OCI-LY7 (cell line): Measurements from ENCODE around the gene CDHR5. TPM values are rescaled to one million over a fixed set of nuclear protein-coding genes. Genes with fewer than 3 reads are reported as not detected.

Source experiments
- BruUV-seq: library from RNA; stranded (reverse); fragments of 400-500 nt; replicated peaks from 2 replicates; lab custom pipeline; 2021; lab: Mats Ljungman, UMichigan
- CTCF ChIA-PET: fragments of 300-600 bp; sonication (Branson Sonifier 250); formaldehyde crosslinking; loops from one replicate; lab custom pipeline; 2022; ENCODE audit warnings: antibody characterized with exemption; ENCODE audit not compliant: unreplicated experiment; lab: Charles Lee
- POLR2A ChIA-PET: fragments of 300-600 bp; sonication (Branson Sonifier 250); formaldehyde crosslinking; loops from one replicate; lab custom pipeline; 2022; ENCODE audit warnings: antibody characterized with exemption; lab: Charles Lee
- DNase-seq: peaks from one replicate; pipeline ENCODE4 v3.0.0-alpha.2; 2015; ENCODE audit warnings: low spot score
- H2AFZ ChIP-seq: fragments of 200-600 bp; sonication (generic), shearing (Covaris generic); 2 replicates; pipeline ENCODE4 v1.6.1; 2014; ENCODE audit warnings: mild to moderate bottlenecking, antibody characterized with exemption, low read length, moderate library complexity
- H3K27ac ChIP-seq: fragments of 200-600 bp; sonication (generic); 2 replicates; pipeline ENCODE4 v1.5.1; 2014; ENCODE audit warnings: mixed run types, low read depth, mild to moderate bottlenecking, moderate library complexity, low read length, inconsistent platforms; ENCODE audit not compliant: poor library complexity, severe bottlenecking
- H3K36me3 ChIP-seq: fragments of 200-600 bp; sonication (generic); 2 replicates; pipeline ENCODE4 v1.6.1; 2014; ENCODE audit warnings: mild to moderate bottlenecking, antibody characterized with exemption, low read length, moderate library complexity, mixed read lengths; ENCODE audit not compliant: insufficient read depth
- H3K4me1 ChIP-seq: fragments of 200-600 bp; sonication (generic); 2 replicates; pipeline ENCODE4 v1.5.1; 2014; ENCODE audit warnings: mild to moderate bottlenecking, low read length; ENCODE audit not compliant: insufficient read depth, poor library complexity, severe bottlenecking
- H3K4me2 ChIP-seq: fragments of 200-600 bp; sonication (generic); 2 replicates; pipeline ENCODE4 v1.6.1; 2014; ENCODE audit warnings: mild to moderate bottlenecking, low read length
- H3K4me3 ChIP-seq: fragments of 200-600 bp; sonication (generic); 2 replicates; pipeline ENCODE4 v1.5.1; 2014; ENCODE audit warnings: mild to moderate bottlenecking, low read depth, low read length; ENCODE audit not compliant: poor library complexity, severe bottlenecking
- H3K79me2 ChIP-seq: fragments of 200-600 bp; sonication (generic); 2 replicates; pipeline ENCODE4 v1.6.1; 2016; ENCODE audit warnings: low read depth, mild to moderate bottlenecking, low read length, moderate library complexity, mixed read lengths; ENCODE audit not compliant: insufficient read depth
- H3K9me2 ChIP-seq: fragments of 200-600 bp; sonication (generic); 2 replicates; pipeline ENCODE4 v1.6.1; 2016; ENCODE audit warnings: mild to moderate bottlenecking, low read length, mixed read lengths; ENCODE audit not compliant: insufficient read depth
- H3K9me3 ChIP-seq: fragments of 200-600 bp; sonication (generic); 2 replicates; pipeline ENCODE4 v1.6.1; 2014; ENCODE audit warnings: mild to moderate bottlenecking, mixed run types, low read length, mixed read lengths
- H4K20me1 ChIP-seq: fragments of 200-600 bp; sonication (generic); 2 replicates; pipeline ENCODE4 v1.6.1; 2014; ENCODE audit warnings: mild to moderate bottlenecking, antibody characterized with exemption, low read length, moderate library complexity, mixed read lengths; ENCODE audit not compliant: insufficient read depth
- EZH2phosphoT487 ChIP-seq: fragments of 200-600 bp; sonication (generic); IDR thresholded peaks from 2 replicates; pipeline ENCODE4 v1.6.1; 2018; ENCODE audit warnings: low read depth, borderline replicate concordance, mild to moderate bottlenecking, mixed run types, antibody characterized with exemption, low read length, moderate library complexity, mixed read lengths
- intact Hi-C: fragments of 100-400 bp; cut with micrococcal nuclease; formaldehyde crosslinking; loops from one replicate; pipeline ENCODE4 v1.10.0; 2022; ENCODE audit not compliant: unreplicated experiment
- total RNA-seq, 2 experiments: library from RNA; depleted of rRNA in 1 of 2; stranded (reverse); fragments of >200 nt in 1 of 2; shearing (Covaris generic) in 1 of 2; gene quantifications; 2 replicates each; pipeline ENCODE4 v1.2.3, GENCODE V29; 2014 to 2022
- TF ChIP-seq, protein P1 (sequence below): fragments of 200-600 bp; sonication (generic); conservative IDR thresholded peaks from 2 replicates; pipeline ENCODE4 v1.5.1; 2014; ENCODE audit warnings: mild to moderate bottlenecking, antibody characterized with exemption, low read length, moderate library complexity, mixed read lengths

The CDHR5 gene
- total RNA-seq, 2 experiments from 2014 or later: not detected

DNA sequence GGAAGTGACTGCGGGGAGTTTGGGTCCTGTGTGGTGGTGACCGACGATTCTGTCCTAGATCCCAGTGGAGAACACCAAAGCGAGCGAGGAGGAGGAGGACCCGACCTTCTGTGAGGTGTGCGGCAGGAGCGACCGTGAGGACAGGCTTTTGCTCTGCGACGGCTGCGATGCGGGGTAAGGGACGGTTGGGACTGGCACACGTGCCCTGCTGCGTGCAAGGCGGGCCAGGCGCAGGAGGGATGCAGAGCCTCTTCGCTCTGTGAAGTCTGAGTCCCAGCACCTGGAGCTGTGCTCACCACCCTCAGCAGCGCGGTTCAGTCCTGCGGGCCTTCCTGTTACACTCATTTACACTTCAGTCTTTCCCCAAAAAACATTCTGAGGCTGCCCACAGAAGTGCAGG lies 32.3 kb downstream of the CDHR5 start:
- Histone ChIP-seq H3K9me2 (no peaks in the 10 kb centered on the region), H3K4me2 (no peak overlapping the region), H4K20me1 (no peaks in the 10 kb centered on the region), H3K4me1 (no peaks in the 10 kb centered on the region), H2AFZ (no peak overlapping the region), H3K4me3 (no peak overlapping the region), H3K9me3 (no peaks in the 10 kb centered on the region), H3K27ac (no peak overlapping the region), H3K79me2 (no peaks in the 10 kb centered on the region), H3K36me3 (peaks cover 94% of the 10 kb centered on the region)
- intact Hi-C loops: no loop called here
- POLR2A ChIA-PET: no interaction called here
- no peak for DNase-seq
- CTCF ChIA-PET: no interaction called here
- TF ChIP-seq, protein P1, sequence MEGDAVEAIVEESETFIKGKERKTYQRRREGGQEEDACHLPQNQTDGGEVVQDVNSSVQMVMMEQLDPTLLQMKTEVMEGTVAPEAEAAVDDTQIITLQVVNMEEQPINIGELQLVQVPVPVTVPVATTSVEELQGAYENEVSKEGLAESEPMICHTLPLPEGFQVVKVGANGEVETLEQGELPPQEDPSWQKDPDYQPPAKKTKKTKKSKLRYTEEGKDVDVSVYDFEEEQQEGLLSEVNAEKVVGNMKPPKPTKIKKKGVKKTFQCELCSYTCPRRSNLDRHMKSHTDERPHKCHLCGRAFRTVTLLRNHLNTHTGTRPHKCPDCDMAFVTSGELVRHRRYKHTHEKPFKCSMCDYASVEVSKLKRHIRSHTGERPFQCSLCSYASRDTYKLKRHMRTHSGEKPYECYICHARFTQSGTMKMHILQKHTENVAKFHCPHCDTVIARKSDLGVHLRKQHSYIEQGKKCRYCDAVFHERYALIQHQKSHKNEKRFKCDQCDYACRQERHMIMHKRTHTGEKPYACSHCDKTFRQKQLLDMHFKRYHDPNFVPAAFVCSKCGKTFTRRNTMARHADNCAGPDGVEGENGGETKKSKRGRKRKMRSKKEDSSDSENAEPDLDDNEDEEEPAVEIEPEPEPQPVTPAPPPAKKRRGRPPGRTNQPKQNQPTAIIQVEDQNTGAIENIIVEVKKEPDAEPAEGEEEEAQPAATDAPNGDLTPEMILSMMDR: no peak
- no peak for TF ChIP-seq EZH2phosphoT487
- no TSS peak for BruUV-seq

DNA sequence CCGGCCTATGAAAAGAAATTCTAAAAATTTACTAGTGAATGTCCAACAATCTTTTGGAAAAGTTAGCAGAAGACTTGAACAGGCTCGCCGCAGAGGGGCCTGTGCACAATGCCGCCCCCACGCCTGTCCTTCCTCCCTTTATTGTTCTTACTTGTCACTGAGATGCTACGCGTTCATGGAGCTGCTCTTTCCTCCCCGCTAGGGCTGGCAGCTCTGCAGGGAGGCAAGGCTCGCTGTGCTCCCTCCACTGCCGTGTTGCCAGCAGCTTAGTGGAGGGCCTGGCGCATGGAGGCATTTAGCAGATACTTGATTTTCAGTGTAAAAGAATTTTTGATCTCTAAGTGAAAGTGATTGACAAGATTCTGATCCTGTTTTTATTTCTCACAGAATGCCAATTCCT lies 33.8 kb downstream of the CDHR5 start:
- intact Hi-C loops: no loop called here
- POLR2A ChIA-PET: interaction anchor here (0.7 kb wide), 2 partner anchors 12 to 19 kb away, joined by 5 to 6 read pairs; no protein-coding TSS in a partner anchor
- no peak overlapping the region for H3K4me2 ChIP-seq
- no peaks in the 10 kb centered on the region for H3K9me3 ChIP-seq
- H3K36me3 ChIP-seq: peaks cover 94% of the 10 kb centered on the region
- H4K20me1 ChIP-seq: no peaks in the 10 kb centered on the region
- H3K79me2 ChIP-seq: no peaks in the 10 kb centered on the region
- H3K9me2 ChIP-seq: no peaks in the 10 kb centered on the region
- H2AFZ ChIP-seq: no peak overlapping the region
- no peak overlapping the region for H3K27ac ChIP-seq
- no peak overlapping the region for H3K4me3 ChIP-seq
- CTCF ChIA-PET: interaction anchor here (0.6 kb wide), 1 partner anchor 135 kb away, joined by 3 read pairs; no protein-coding TSS in a partner anchor
- no peak for DNase-seq
- no peaks in the 10 kb centered on the region for H3K4me1 ChIP-seq
- TF ChIP-seq, protein P1: no peak
- TF ChIP-seq EZH2phosphoT487: no peak
- BruUV-seq: no TSS peak

DNA sequence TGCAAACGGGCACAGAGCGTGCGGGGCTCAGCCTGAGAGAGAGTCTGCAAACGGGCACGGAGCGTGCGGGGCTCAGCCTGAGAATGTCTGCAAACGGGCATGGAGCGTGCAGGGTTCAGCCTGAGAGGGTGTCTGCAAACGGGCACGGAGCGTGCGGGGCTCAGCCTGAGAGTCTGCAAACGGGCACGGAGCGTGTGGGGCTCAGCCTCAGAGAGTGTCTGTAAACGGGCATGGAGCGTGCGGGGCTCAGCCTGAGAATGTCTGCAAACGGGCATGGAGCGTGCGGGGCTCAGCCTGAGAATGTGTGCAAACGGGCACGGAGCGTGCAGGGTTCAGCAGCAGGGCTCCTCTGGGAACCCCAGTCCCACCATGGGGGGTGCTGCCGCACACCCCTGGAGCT lies 35.0 kb downstream of the CDHR5 start:
- Histone ChIP-seq H3K79me2 (no peaks in the 10 kb centered on the region), H3K27ac (no peak overlapping the region), H3K4me1 (no peaks in the 10 kb centered on the region), H3K9me3 (no peaks in the 10 kb centered on the region), H3K4me3 (no peak overlapping the region), H3K9me2 (no peaks in the 10 kb centered on the region), H2AFZ (no peak overlapping the region), H3K4me2 (no peak overlapping the region), H3K36me3 (peaks cover 84% of the 10 kb centered on the region), H4K20me1 (no peaks in the 10 kb centered on the region)
- ChIA-PET POLR2A (no interaction called here), CTCF (no interaction called here)
- TF ChIP-seq, protein P1: no peak
- no peak for TF ChIP-seq EZH2phosphoT487
- no peak for DNase-seq
- BruUV-seq: no TSS peak
- intact Hi-C loops: no loop called here
